ENCODE results near the gene DTX3. TPM values are rescaled to one million over a fixed set of nuclear protein-coding genes. Genes with fewer than 3 reads are reported as not detected.

DTX3 gene
- total RNA-seq, 1 donor from 2014 or later: 99.6 TPM

- H3K4me1 Mint-ChIP-seq (ENCODE audit: low read depth, unreplicated experiment): peaks cover 24% of the 10 kb centered on the region
- H3K9me3 Mint-ChIP-seq (ENCODE audit: unreplicated experiment): peaks cover 16% of the 10 kb centered on the region
- no peak overlapping the region for H3K27ac Mint-ChIP-seq (ENCODE audit: unreplicated experiment)
- peak overlapping the region; percentile 55 for H3K4me3 Mint-ChIP-seq (ENCODE audit: unreplicated experiment)
- peaks cover 12% of the 10 kb centered on the region for H3K36me3 Mint-ChIP-seq (ENCODE audit: unreplicated experiment)
- peaks cover 53% of the 10 kb centered on the region for H3K27me3 Mint-ChIP-seq (ENCODE audit: unreplicated experiment)
- no peak for TF ChIP-seq CTCF (IDR thresholded peaks at IDR 0.05; ENCODE audit: partially characterized antibody, unreplicated experiment)
- no peak for DNase-seq
Observed at GRCh38 chr12:57628280-57629191, 23.9 kb downstream of the DTX3 start.

DNA sequence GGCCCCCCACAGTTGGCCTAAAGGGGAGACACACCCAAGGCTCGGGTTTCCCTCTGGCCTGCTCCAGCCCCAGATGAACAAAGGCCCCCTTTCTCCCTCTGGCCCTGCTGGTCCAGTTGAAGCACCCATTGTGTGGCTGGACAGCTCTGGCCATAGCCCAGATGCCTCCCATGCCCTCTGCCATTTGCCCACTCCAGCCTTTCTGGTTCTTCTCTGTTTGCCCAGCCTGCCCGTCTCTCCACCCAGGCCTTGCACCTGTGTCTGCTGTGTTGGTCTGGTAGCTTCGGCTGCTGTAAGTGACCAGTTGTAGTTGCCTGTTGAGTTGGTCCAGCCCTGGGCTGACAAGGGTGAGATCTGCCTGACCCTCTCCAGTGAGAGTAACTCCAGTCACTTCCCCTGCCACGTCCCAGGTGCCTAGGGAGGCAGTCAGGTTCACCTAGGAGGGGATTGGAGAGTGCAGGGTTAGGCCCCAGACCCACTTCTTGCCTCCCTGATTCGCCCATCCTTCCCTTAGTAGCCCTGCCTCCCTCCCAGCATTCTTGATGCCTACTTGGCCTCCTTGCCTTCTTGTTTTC, 25.4 kb downstream of the DTX3 start:
- Mint-ChIP-seq H3K36me3 (ENCODE audit: unreplicated experiment) (peaks cover 5% of the 10 kb centered on the region), H3K27me3 (ENCODE audit: unreplicated experiment) (peaks cover 47% of the 10 kb centered on the region), H3K4me1 (ENCODE audit: low read depth, unreplicated experiment) (peaks cover 24% of the 10 kb centered on the region), H3K27ac (ENCODE audit: unreplicated experiment) (no peak overlapping the region), H3K4me3 (ENCODE audit: unreplicated experiment) (peak overlapping the region; percentile 93), H3K9me3 (ENCODE audit: unreplicated experiment) (peaks cover 12% of the 10 kb centered on the region)
- no peak for TF ChIP-seq CTCF (IDR thresholded peaks at IDR 0.05; ENCODE audit: partially characterized antibody, unreplicated experiment)
- DNase-seq: no peak

DNA sequence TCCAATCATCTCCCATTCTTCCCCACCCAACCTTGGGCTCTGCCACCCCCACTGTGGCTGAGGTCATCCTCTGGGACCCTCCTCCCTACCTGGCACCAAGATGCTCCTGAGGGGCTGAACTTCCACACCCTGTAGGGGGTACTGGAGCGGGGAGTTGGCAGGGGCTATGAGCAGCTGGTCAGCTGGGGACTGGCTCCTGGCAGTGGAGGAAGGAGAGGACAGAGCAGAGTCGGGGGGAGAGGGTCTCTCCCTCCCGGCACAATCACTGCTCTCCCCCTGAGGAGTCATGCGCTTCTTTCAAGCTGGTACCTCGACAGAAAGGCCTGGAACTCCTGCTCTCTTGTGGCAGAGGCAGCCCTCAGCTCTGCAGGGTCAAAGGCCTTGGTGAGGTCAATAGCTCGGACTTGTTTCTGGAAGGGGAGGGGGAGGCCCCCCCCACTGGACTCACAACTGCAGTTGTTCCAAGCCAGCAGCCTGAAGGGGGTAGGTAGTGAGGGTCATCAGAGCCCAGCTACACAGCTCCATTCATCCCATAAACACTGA, 26.3 kb downstream of the DTX3 start:
- no peak for DNase-seq
- peaks cover 21% of the 10 kb centered on the region for H3K4me1 Mint-ChIP-seq (ENCODE audit: low read depth, unreplicated experiment)
- no peak for TF ChIP-seq CTCF (IDR thresholded peaks at IDR 0.05; ENCODE audit: partially characterized antibody, unreplicated experiment)
- H3K9me3 Mint-ChIP-seq (ENCODE audit: unreplicated experiment): peaks cover 12% of the 10 kb centered on the region
- H3K27ac Mint-ChIP-seq (ENCODE audit: unreplicated experiment): peak overlapping the region; percentile 55
- peaks cover 5% of the 10 kb centered on the region for H3K36me3 Mint-ChIP-seq (ENCODE audit: unreplicated experiment)
- H3K4me3 Mint-ChIP-seq (ENCODE audit: unreplicated experiment): peak overlapping the region; percentile 93
- H3K27me3 Mint-ChIP-seq (ENCODE audit: unreplicated experiment): peaks cover 45% of the 10 kb centered on the region

DNA sequence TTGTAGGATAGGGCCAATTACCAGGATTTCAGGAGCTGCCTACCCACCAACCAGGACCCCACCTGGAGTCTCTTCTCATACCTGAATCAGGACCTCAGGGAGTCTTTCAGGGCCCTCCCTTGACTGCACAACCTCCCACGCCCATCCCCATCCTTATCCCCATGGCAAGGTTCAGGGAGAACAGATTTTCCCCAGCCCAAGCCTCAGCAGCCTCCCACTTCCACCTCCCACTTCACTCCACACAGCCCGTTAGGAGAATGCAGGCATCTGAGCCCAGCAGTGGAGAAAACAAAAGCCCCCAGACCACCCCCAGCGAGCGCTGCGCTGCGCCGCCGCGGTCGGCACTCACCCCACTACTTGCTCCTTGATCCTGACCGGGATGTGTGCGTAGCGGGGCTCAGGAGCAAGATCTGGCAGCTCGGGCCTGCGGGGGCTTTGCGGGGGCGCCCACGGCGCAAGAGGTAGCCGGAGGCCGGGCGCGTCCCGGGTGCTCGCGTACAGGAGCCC, 27.0 kb downstream of the DTX3 start:
- H3K27me3 Mint-ChIP-seq (ENCODE audit: unreplicated experiment): peaks cover 41% of the 10 kb centered on the region
- peak overlapping the region; percentile 48 for H3K27ac Mint-ChIP-seq (ENCODE audit: unreplicated experiment)
- DNase-seq: no peak
- TF ChIP-seq CTCF (IDR thresholded peaks at IDR 0.05; ENCODE audit: partially characterized antibody, unreplicated experiment): no peak
- peak overlapping the region; percentile 93 for H3K4me3 Mint-ChIP-seq (ENCODE audit: unreplicated experiment)
- peaks cover 9% of the 10 kb centered on the region for H3K9me3 Mint-ChIP-seq (ENCODE audit: unreplicated experiment)
- peaks cover 16% of the 10 kb centered on the region for H3K4me1 Mint-ChIP-seq (ENCODE audit: low read depth, unreplicated experiment)
- H3K36me3 Mint-ChIP-seq (ENCODE audit: unreplicated experiment): peaks cover 5% of the 10 kb centered on the region

Data from glutamatergic neuron (in vitro differentiated cells).